GM23248 (cell line): ENCODE data around the gene BPIFA3. TPM values are rescaled to one million over a fixed set of nuclear protein-coding genes. Genes with fewer than 3 reads are reported as not detected.
"Not testable (repeated sequence)": the region's sequence is repeated elsewhere in the genome, so short reads cannot be mapped to it uniquely, and the experiment has no call there.

Source experiments
- DNase-seq: peaks from one replicate; pipeline ENCODE4 v3.0.0-alpha.2; 2015
- H2AFZ ChIP-seq: fragments of 200-600 bp; sonication (generic); 2 replicates; pipeline ENCODE4 v1.6.1; 2016; ENCODE audit warnings: antibody characterized with exemption
- H3F3A ChIP-seq: fragments of 200-600 bp; sonication (generic); 2 replicates; pipeline ENCODE4 v1.6.1; 2016; ENCODE audit warnings: mild to moderate bottlenecking, antibody characterized with exemption, mixed run types; ENCODE audit not compliant: insufficient read depth
- H3K27ac ChIP-seq: fragments of 200-600 bp; sonication (generic); 2 replicates; pipeline ENCODE4 v1.5.1; 2016; ENCODE audit warnings: mild to moderate bottlenecking
- H3K27me3 ChIP-seq: fragments of 200-600 bp; sonication (generic); replicated peaks from 2 replicates; pipeline ENCODE4 v1.6.1; 2016; ENCODE audit warnings: mild to moderate bottlenecking; ENCODE audit not compliant: insufficient read depth
- H3K36me3 ChIP-seq: fragments of 200-600 bp; sonication (generic); 2 replicates; pipeline ENCODE4 v1.6.1; 2016; ENCODE audit warnings: low read depth, mild to moderate bottlenecking
- H3K4me1 ChIP-seq: fragments of 200-600 bp; sonication (generic); 2 replicates; pipeline ENCODE4 v1.6.1; 2016; ENCODE audit warnings: mild to moderate bottlenecking; ENCODE audit not compliant: insufficient read depth
- H3K4me2 ChIP-seq: fragments of 200-600 bp; sonication (generic); one replicate; pipeline ENCODE4 v1.6.1; 2016; ENCODE audit warnings: mild to moderate bottlenecking; ENCODE audit not compliant: unreplicated experiment
- H3K4me3 ChIP-seq: fragments of 200-600 bp; sonication (generic); 2 replicates; pipeline ENCODE4 v1.5.1; 2016; ENCODE audit warnings: mild to moderate bottlenecking
- H3K79me2 ChIP-seq: fragments of 200-600 bp; sonication (generic); 2 replicates; pipeline ENCODE4 v1.6.1; 2016; ENCODE audit warnings: mild to moderate bottlenecking; ENCODE audit not compliant: insufficient read depth
- H3K9ac ChIP-seq: fragments of 200-600 bp; sonication (generic); 2 replicates; pipeline ENCODE4 v1.6.1; 2016; ENCODE audit warnings: mild to moderate bottlenecking
- H3K9me2 ChIP-seq: fragments of 200-600 bp; sonication (generic); 2 replicates; pipeline ENCODE4 v1.6.1; 2016; ENCODE audit warnings: mixed run types, mild to moderate bottlenecking, moderate library complexity; ENCODE audit not compliant: insufficient read depth
- H3K9me3 ChIP-seq: fragments of 200-600 bp; sonication (generic); one replicate; pipeline ENCODE4 v1.6.1; 2017; ENCODE audit warnings: low read depth
- H4K20me1 ChIP-seq: fragments of 200-600 bp; sonication (generic); 2 replicates; pipeline ENCODE4 v1.6.0; 2016; ENCODE audit not compliant: insufficient read depth
- EZH2 ChIP-seq: fragments of 200-600 bp; sonication (generic); IDR thresholded peaks from 2 replicates; pipeline ENCODE4 v1.6.1; 2018; ENCODE audit warnings: antibody characterized with exemption, mild to moderate bottlenecking; ENCODE audit not compliant: insufficient read depth, poor library complexity, severe bottlenecking
- EZH2phosphoT487 ChIP-seq: fragments of 200-600 bp; sonication (generic); IDR thresholded peaks from 2 replicates; pipeline ENCODE4 v1.6.1; 2018; ENCODE audit warnings: antibody characterized with exemption, moderate library complexity, mild to moderate bottlenecking, low read depth; ENCODE audit not compliant: insufficient read depth
- WGBS, 2 experiments: methylation state at CpG; one replicate each; pipeline ENCODE4 v1.1.6; 2015 to 2017; ENCODE audit warnings: low lambda C conversion rate in 2 of 2, low coverage in 1 of 2; ENCODE audit errors: missing lambda C conversion rate in 2 of 2; 5-methylcytosine and 5-hydroxymethylcytosine counted together
- in situ Hi-C: fragments of 300-500 bp; cut with MboI; formaldehyde crosslinking; loops from 2 replicates; pipeline ENCODE4 v1.15.0; 2020
- polyA plus RNA-seq: library from polyadenylated mRNA; unstranded; fragments of >200 nt; fragmentation: Nextera tagmentation; extraction: Ambion mirVana; gene quantifications from 2 replicates; pipeline ENCODE4 v1.2.1, GENCODE V29; 2016
- total RNA-seq: library from RNA; depleted of rRNA; stranded (reverse); fragments of >200 nt; shearing (Covaris generic); gene quantifications from 2 replicates; pipeline ENCODE4 v1.2.3, GENCODE V29; 2014

BPIFA3 gene
- total and polyA plus RNA-seq, 2 experiments from 2014 or later, result not detected

DNA sequence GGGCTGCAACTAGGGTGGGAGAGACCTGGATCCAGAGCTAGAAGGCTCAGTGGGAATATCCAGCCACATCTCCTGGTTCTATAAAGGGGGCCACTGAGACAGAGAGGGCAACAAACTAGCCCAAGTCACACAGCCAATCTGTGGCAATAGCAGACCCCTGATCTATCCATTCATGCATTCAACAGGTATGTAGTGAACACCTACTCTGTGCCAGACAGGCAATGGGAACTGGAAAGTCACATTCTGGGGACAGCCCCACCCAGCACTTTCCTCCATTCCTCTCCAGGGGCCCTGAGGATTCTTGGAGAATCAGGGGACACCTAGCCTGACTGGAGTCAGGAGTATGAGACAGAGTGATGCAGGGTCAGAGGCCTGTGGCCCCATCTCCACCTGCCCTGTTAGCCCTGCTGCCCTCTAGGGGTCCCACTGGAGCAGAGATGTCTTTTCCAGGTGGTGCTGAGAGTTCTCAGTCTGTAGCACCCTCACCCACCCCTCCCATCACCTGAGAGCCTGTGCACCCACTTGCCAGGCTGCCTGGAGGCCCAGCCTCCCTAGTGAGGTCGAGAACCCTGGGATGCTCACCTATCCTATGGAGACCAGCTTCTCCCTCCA lies 35.6 kb upstream of the BPIFA3 start:
- DNase-seq, result no peak
- no peaks in the 10 kb centered on the region for H3K36me3 ChIP-seq
- no peak overlapping the region for H2AFZ ChIP-seq
- no peak overlapping the region for H3K9ac ChIP-seq
- H3K9me2 ChIP-seq, result no peaks in the 10 kb centered on the region
- TF ChIP-seq EZH2, result no peak
- in situ Hi-C loops, result no loop called here
- H3K27ac ChIP-seq, result no peak overlapping the region
- no peaks in the 10 kb centered on the region for H3K27me3 ChIP-seq
- no peak overlapping the region for H3K4me3 ChIP-seq
- 7 to 14% methylated on average over 1 of the region's 1 CpG for WGBS, 2 experiments
- H3K4me2 ChIP-seq, result no peak overlapping the region
- H4K20me1 ChIP-seq, result no peaks in the 10 kb centered on the region
- H3K4me1 ChIP-seq, result no peaks in the 10 kb centered on the region
- no peaks in the 10 kb centered on the region for H3F3A ChIP-seq
- H3K9me3 ChIP-seq, result no peaks in the 10 kb centered on the region
- no peaks in the 10 kb centered on the region for H3K79me2 ChIP-seq

DNA sequence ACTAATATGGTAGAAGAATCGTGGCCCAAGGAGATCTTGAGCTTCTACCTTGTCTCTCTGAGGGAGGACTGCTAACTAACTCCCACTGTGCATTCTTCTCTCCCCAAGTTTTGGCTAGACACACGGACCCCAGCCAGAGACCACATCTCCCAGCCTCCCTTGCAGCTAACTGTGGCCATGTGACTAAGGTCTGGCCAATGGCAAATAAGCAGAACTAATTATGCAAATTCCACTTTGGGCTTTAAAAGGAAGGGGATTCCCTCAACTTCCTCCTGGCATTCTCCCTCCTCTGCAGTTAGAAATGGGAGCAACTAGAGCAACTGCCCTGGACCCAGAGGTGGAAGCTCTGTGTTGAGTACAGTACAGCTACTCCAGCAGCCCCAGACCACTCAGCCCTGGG lies 33.8 kb upstream of the BPIFA3 start:
- Histone ChIP-seq H3K79me2 (no peaks in the 10 kb centered on the region), H3K4me3 (no peak overlapping the region), H3K36me3 (no peaks in the 10 kb centered on the region), H3K9me3 (no peaks in the 10 kb centered on the region), H3K4me1 (no peaks in the 10 kb centered on the region), H2AFZ (no peak overlapping the region), H3K27ac (no peak overlapping the region), H3F3A (no peaks in the 10 kb centered on the region), H4K20me1 (no peaks in the 10 kb centered on the region), H3K27me3 (no peaks in the 10 kb centered on the region), H3K9me2 (no peaks in the 10 kb centered on the region), H3K4me2 (no peak overlapping the region), H3K9ac (no peak overlapping the region)
- TF ChIP-seq EZH2 (no peak), EZH2phosphoT487 (no peak)
- DNase-seq, result no peak
- in situ Hi-C loops, result no loop called here
- WGBS, 2 experiments, result 23 to 26% methylated on average over 2 of the region's 2 CpGs

DNA sequence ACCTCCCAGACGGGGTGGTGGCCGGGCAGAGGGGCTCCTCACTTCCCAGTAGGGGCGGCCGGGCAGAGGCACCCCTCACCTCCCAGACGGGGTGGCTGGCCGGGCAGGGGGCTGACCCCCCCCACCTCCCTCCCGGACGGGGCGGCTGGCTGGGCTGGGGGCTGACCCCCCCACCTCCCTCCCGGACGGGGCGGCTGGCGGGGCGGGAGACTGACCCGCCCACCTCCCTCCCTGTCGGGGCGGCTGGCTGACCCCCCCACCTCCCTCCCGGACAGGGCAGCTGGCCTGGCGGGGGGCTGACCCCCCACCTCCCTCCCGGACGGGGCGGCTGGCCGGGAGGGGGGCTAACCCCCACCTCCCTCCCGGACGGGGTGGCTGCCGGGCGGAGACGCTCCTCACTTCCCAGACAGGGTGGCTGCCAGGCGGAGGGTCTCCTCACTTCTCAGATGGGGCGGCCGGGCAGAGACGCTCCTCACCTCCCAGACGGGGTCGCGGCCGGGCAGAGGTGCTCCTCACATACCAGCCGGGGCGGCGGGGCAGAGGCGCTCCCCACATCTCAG lies 32.0 kb upstream of the BPIFA3 start:
- DNase-seq, H3K79me2 ChIP-seq, H3F3A ChIP-seq, H3K4me1 ChIP-seq, H3K9me2 ChIP-seq, H3K9ac ChIP-seq, H3K27me3 ChIP-seq, H3K9me3 ChIP-seq, H4K20me1 ChIP-seq, H3K4me3 ChIP-seq, H3K36me3 ChIP-seq, H2AFZ ChIP-seq, H3K4me2 ChIP-seq, H3K27ac ChIP-seq, in situ Hi-C loops: not testable (repeated sequence)
- WGBS, 2 experiments, result 61 to 94% methylated on average over 3 to 30 of the region's 40 CpGs

DNA sequence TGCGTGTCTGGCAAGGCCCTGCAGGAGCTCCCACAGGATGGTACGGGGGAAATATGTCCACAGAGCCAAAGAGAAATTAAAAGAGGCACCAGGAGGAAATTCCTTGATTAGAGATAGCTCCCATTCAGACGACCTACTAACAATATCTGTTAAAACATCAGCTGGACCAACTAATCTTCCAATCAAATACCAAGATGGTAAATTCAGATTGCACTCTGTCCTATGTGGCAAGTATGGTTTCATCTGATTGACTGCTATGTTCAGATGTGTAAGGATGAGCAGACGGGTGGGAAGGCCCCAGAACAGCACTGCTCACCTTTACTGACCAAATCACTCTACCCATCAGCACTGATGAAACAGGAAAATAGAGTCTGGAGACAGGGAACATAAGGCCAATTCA lies 29.7 kb upstream of the BPIFA3 start:
- 44 to 53% methylated on average over 4 of the region's 4 CpGs for WGBS, 2 experiments

DNA sequence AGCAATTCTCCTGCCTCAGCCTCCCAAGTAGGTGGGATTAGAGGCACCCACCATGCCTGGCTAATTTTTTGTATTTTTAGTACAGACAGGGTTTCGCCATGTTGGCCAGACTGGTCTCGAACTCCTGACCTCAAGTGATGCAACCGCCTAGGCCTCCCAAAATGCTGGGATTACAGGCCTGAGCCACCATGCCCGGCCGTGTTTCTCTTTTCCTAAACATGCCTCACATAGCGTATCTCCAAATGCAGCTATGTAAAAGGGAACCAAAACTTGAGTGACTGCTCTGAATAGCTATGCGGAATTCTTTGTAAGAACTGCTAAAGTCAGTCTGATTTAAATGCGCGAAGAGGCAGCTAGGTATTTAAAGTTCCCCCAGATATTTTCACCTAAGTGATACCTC lies 28.7 kb upstream of the BPIFA3 start:
- Histone ChIP-seq H3K79me2 (no peaks in the 10 kb centered on the region), H3K36me3 (no peaks in the 10 kb centered on the region), H3K27ac (no peak overlapping the region), H3K4me3 (no peak overlapping the region), H3K9me3 (no peaks in the 10 kb centered on the region), H3F3A (no peaks in the 10 kb centered on the region), H3K4me2 (no peak overlapping the region), H4K20me1 (no peaks in the 10 kb centered on the region), H3K9ac (no peak overlapping the region), H3K4me1 (no peaks in the 10 kb centered on the region), H3K9me2 (no peaks in the 10 kb centered on the region), H2AFZ (no peak overlapping the region), H3K27me3 (peaks cover 6% of the 10 kb centered on the region; the same call in 1 of the 2 replicates)
- no peak for DNase-seq
- WGBS, 2 experiments, result 59 to 61% methylated on average over 9 of the region's 9 CpGs
- TF ChIP-seq EZH2phosphoT487 (no peak), EZH2 (no peak)
- in situ Hi-C loops, result no loop called here

More for the DNA sequence above, 29.7 kb upstream of the BPIFA3 start:
- TF ChIP-seq EZH2 (no peak), EZH2phosphoT487 (no peak)
- no peak for DNase-seq
- Histone ChIP-seq H3K27ac (no peak overlapping the region), H3K4me2 (no peak overlapping the region), H3F3A (no peaks in the 10 kb centered on the region), H3K36me3 (no peaks in the 10 kb centered on the region), H3K4me1 (no peaks in the 10 kb centered on the region), H3K27me3 (peaks cover 6% of the 10 kb centered on the region; the same call in 1 of the 2 replicates), H3K9me3 (no peaks in the 10 kb centered on the region), H3K4me3 (no peak overlapping the region), H2AFZ (no peak overlapping the region), H3K79me2 (no peaks in the 10 kb centered on the region), H3K9me2 (no peaks in the 10 kb centered on the region), H4K20me1 (no peaks in the 10 kb centered on the region), H3K9ac (no peak overlapping the region)
- in situ Hi-C loops, result no loop called here
